IMR-90 (cell line): Measurements from ENCODE around the gene CDK14. TPM values are rescaled to one million over a fixed set of nuclear protein-coding genes. Genes with fewer than 3 reads are reported as not detected.
A peak's percentile ranks its signal among the peaks of the same experiment; 100 is the strongest.

Experiments
- ATAC-seq: fragments of 200-7000 bp; cut with Tn5 transposase; 2 replicates; pipeline ENCODE4 v1.9.1; 2020; ENCODE audit warnings: low read depth, mild to moderate bottlenecking, moderate library complexity
- BruUV-seq: library from RNA; stranded (reverse); fragments of 400-500 nt; replicated peaks from 2 replicates; lab custom pipeline; 2021; lab: Mats Ljungman, UMichigan
- CTCF ChIA-PET: fragments of 300-600 bp; formaldehyde crosslinking; extraction: SDS; loops from one replicate; lab custom pipeline; 2021; ENCODE audit warnings: antibody characterized with exemption; lab: Yijun Ruan, JAX
- POLR2A ChIA-PET: fragments of 300-600 bp; sonication (Branson Sonifier 250); formaldehyde crosslinking; loops from one replicate; lab custom pipeline; 2022; ENCODE audit warnings: antibody characterized with exemption; ENCODE audit not compliant: unreplicated experiment; lab: Charles Lee
- DNase-seq: peaks from one replicate; pipeline ENCODE4 v3.0.0; 2013
- H2AFZ ChIP-seq: replicated peaks from 2 replicates; pipeline ENCODE3; 2013; ENCODE audit warnings: low read length, mild to moderate bottlenecking; ENCODE audit not compliant: poor library complexity
- H2AK5ac ChIP-seq: 2 replicates; pipeline ENCODE4 v1.6.1; 2013; ENCODE audit warnings: low read depth, low read length, inconsistent platforms
- H2AK9ac ChIP-seq: replicated peaks from 2 replicates; pipeline ENCODE3; 2013; ENCODE audit warnings: mild to moderate bottlenecking, low read depth, low read length, moderate library complexity; ENCODE audit not compliant: poor library complexity
- H2BK120ac ChIP-seq: 2 replicates; pipeline ENCODE4 v1.6.1; 2013; ENCODE audit warnings: low read depth, low read length, inconsistent platforms
- H2BK15ac ChIP-seq: 3 replicates; pipeline ENCODE4 v1.6.1; 2013; ENCODE audit warnings: low read depth, low read length, inconsistent platforms
- H2BK20ac ChIP-seq: 2 replicates; pipeline ENCODE4 v1.6.1; 2013; ENCODE audit warnings: low read depth, mild to moderate bottlenecking, inconsistent platforms, low read length, moderate library complexity
- H2BK5ac ChIP-seq: 2 replicates; pipeline ENCODE4 v1.6.1; 2013; ENCODE audit warnings: mild to moderate bottlenecking, low read depth, low read length, inconsistent platforms; ENCODE audit not compliant: poor library complexity, severe bottlenecking
- H3K14ac ChIP-seq: replicated peaks from 2 replicates; pipeline ENCODE4 v1.6.1; 2013; ENCODE audit warnings: low read depth, low read length, inconsistent platforms
- H3K18ac ChIP-seq: 2 replicates; pipeline ENCODE4 v1.6.1; 2013; ENCODE audit warnings: low read depth, low read length, control low read depth
- H3K23ac ChIP-seq: 2 replicates; pipeline ENCODE4 v1.6.1; 2013; ENCODE audit warnings: low read depth, low read length, inconsistent platforms
- H3K27ac ChIP-seq: 2 replicates; pipeline ENCODE4 v1.5.1; 2013; ENCODE audit warnings: mild to moderate bottlenecking, control low read depth, low read length; ENCODE audit not compliant: insufficient read depth
- H3K27me3 ChIP-seq: 2 replicates; pipeline ENCODE4 v1.6.1; 2013; ENCODE audit warnings: low read length; ENCODE audit not compliant: control insufficient read depth, insufficient read depth
- H3K36me3 ChIP-seq: 2 replicates; pipeline ENCODE4 v1.6.1; 2013; ENCODE audit warnings: low read length, mixed read lengths; ENCODE audit not compliant: control insufficient read depth, insufficient read depth
- H3K4ac ChIP-seq: 2 replicates; pipeline ENCODE4 v1.6.1; 2013; ENCODE audit warnings: low read depth, low read length, inconsistent platforms
- H3K4me1 ChIP-seq: 2 replicates; pipeline ENCODE4 v1.6.1; 2013; ENCODE audit warnings: low read length, mixed read lengths; ENCODE audit not compliant: control insufficient read depth, insufficient read depth
- H3K4me2 ChIP-seq: 2 replicates; pipeline ENCODE4 v1.6.1; 2013; ENCODE audit warnings: low read depth, mild to moderate bottlenecking, control low read depth, low read length, moderate library complexity
- H3K4me3 ChIP-seq: 2 replicates; pipeline ENCODE4 v1.5.1; 2013; ENCODE audit warnings: low read depth, mild to moderate bottlenecking, control low read depth, low read length, moderate library complexity; ENCODE audit not compliant: insufficient read depth
- H3K56ac ChIP-seq: 2 replicates; pipeline ENCODE4 v1.6.1; 2013; ENCODE audit warnings: low read length, inconsistent platforms; ENCODE audit not compliant: insufficient read depth; ENCODE audit errors: extremely low read depth
- H3K79me1 ChIP-seq, 2 experiments: 2 replicates each; pipeline ENCODE4 v1.6.1; 2013; ENCODE audit warnings: low read length in 2 of 2, inconsistent platforms in 1 of 2, low read depth in 1 of 2
- H3K9ac ChIP-seq: 2 replicates; pipeline ENCODE4 v1.6.1; 2013; ENCODE audit warnings: low read depth, low read length, control low read depth
- H3K9me1 ChIP-seq: 2 replicates; pipeline ENCODE4 v1.6.1; 2013; ENCODE audit warnings: low read length, inconsistent platforms; ENCODE audit not compliant: insufficient read depth
- H3K9me3 ChIP-seq: 2 replicates; pipeline ENCODE4 v1.6.1; 2013; ENCODE audit warnings: low read length; ENCODE audit not compliant: control insufficient read depth, insufficient read depth
- H4K20me1 ChIP-seq: 2 replicates; pipeline ENCODE4 v1.6.1; 2013; ENCODE audit warnings: low read length, inconsistent platforms; ENCODE audit not compliant: insufficient read depth
- H4K5ac ChIP-seq: 2 replicates; pipeline ENCODE4 v1.6.1; 2013; ENCODE audit warnings: mild to moderate bottlenecking, low read depth, low read length, control low read depth
- H4K8ac ChIP-seq, 2 experiments: 2 replicates each; pipeline ENCODE4 v1.6.1; 2013; ENCODE audit warnings: low read depth in 2 of 2, low read length in 2 of 2, control low read depth in 1 of 2, inconsistent platforms in 1 of 2
- H4K91ac ChIP-seq: 2 replicates; pipeline ENCODE4 v1.6.1; 2013; ENCODE audit warnings: low read depth, low read length, inconsistent platforms; ENCODE audit not compliant: insufficient read depth
- BHLHE40 ChIP-seq: fragments of 150-350 bp; IDR thresholded peaks from 2 replicates; pipeline ENCODE4 v1.6.1; 2016; ENCODE audit warnings: mild to moderate bottlenecking, low read depth, low read length
- CEBPB ChIP-seq: IDR thresholded peaks from 2 replicates; pipeline ENCODE4 v1.6.1; 2012; ENCODE audit warnings: low read depth, low read length, improper control_type of control experiment
- FOS ChIP-seq: fragments of 150-350 bp; IDR thresholded peaks from 2 replicates; pipeline ENCODE4 v1.6.1; 2016; ENCODE audit warnings: low read depth, low read length
- MAFK ChIP-seq: IDR thresholded peaks from 2 replicates; pipeline ENCODE4 v1.6.1; 2012; ENCODE audit warnings: low read depth, low read length, improper control_type of control experiment
- MAZ ChIP-seq: IDR thresholded peaks from 2 replicates; pipeline ENCODE4 v1.6.1; 2012; ENCODE audit warnings: low read depth, mild to moderate bottlenecking, low read length, improper control_type of control experiment, moderate library complexity, borderline replicate concordance
- MXI1 ChIP-seq: IDR thresholded peaks from 2 replicates; pipeline ENCODE4 v1.6.1; 2012; ENCODE audit warnings: low read depth, mild to moderate bottlenecking, low read length, moderate library complexity, borderline replicate concordance
- NFE2L2 ChIP-seq: fragments of 150-350 bp; IDR thresholded peaks from 2 replicates; pipeline ENCODE4 v1.6.1; 2016; ENCODE audit warnings: low read depth, mild to moderate bottlenecking, low read length
- POLR2A ChIP-seq: IDR thresholded peaks from 2 replicates; pipeline ENCODE4 v1.6.1; 2012; ENCODE audit warnings: mild to moderate bottlenecking, low read depth, low read length
- RAD21 ChIP-seq: IDR thresholded peaks from 2 replicates; pipeline ENCODE4 v1.6.1; 2012; ENCODE audit warnings: low read length, improper control_type of control experiment
- RCOR1 ChIP-seq: IDR thresholded peaks from 2 replicates; pipeline ENCODE4 v1.6.1; 2012; ENCODE audit warnings: mild to moderate bottlenecking, low read length, improper control_type of control experiment; ENCODE audit not compliant: insufficient replicate concordance
- RFX5 ChIP-seq: IDR thresholded peaks from 2 replicates; pipeline ENCODE4 v1.8.0; 2012; ENCODE audit warnings: low read depth, mild to moderate bottlenecking, low read length, moderate library complexity
- WGBS, 2 experiments: methylation state at CpG; one replicate each; pipeline versions ENCODE4 v1.1.5 to v1.1.7; 2013; ENCODE audit warnings: missing lambda C conversion rate in 2 of 2; ENCODE audit not compliant: insufficient read length in 1 of 2; ENCODE audit errors: extremely low coverage in 2 of 2; 5-methylcytosine and 5-hydroxymethylcytosine counted together
- dilution Hi-C: fragments of 300-500 bp; cut with HindIII; formaldehyde crosslinking; loops from one replicate; pipeline ENCODE4 v1.14.3; 2018; ENCODE audit warnings: low sequenced_read_pairs; ENCODE audit not compliant: unreplicated experiment
- in situ Hi-C: fragments of 300-500 bp; cut with MboI; formaldehyde crosslinking; loops from 3 replicates; pipeline ENCODE4 v1.14.3; 2019; ENCODE audit warnings: low sequenced_read_pairs, inconsistent platforms, mixed read lengths
- intact Hi-C: fragments of 100-400 bp; cut with micrococcal nuclease; formaldehyde crosslinking; loops from 2 replicates; pipeline ENCODE4 v1.10.0; 2022
- polyA plus RNA-seq, 3 experiments: library from polyadenylated mRNA; depleted of rRNA; stranded (reverse); fragments of >200 nt; gene quantifications; 2 replicates each; pipeline ENCODE4 v1.2.3, GENCODE V29; 2012; ENCODE audit warnings: low replicate concordance in 1 of 3
- total RNA-seq: library from RNA; depleted of rRNA; stranded (reverse); fragments of >200 nt; gene quantifications from 2 replicates; pipeline ENCODE4 v1.2.3, GENCODE V29; 2012
- TF ChIP-seq, protein P1 (sequence below): fragments of 150-350 bp; IDR thresholded peaks from 2 replicates; pipeline ENCODE4 v1.6.1; 2017; ENCODE audit warnings: mild to moderate bottlenecking, antibody characterized with exemption, low read length, low read depth
- TF ChIP-seq, protein P2 (sequence below): fragments of 150-350 bp; IDR thresholded peaks from 2 replicates; pipeline ENCODE4 v1.6.1; 2016; ENCODE audit warnings: low read depth, mild to moderate bottlenecking, low read length, moderate library complexity, borderline replicate concordance

The CDK14 gene
- total and polyA plus RNA-seq, 2 of the 4 experiments (the other 2 are of a cell fraction), result 10.1 to 29.6 TPM

DNA sequence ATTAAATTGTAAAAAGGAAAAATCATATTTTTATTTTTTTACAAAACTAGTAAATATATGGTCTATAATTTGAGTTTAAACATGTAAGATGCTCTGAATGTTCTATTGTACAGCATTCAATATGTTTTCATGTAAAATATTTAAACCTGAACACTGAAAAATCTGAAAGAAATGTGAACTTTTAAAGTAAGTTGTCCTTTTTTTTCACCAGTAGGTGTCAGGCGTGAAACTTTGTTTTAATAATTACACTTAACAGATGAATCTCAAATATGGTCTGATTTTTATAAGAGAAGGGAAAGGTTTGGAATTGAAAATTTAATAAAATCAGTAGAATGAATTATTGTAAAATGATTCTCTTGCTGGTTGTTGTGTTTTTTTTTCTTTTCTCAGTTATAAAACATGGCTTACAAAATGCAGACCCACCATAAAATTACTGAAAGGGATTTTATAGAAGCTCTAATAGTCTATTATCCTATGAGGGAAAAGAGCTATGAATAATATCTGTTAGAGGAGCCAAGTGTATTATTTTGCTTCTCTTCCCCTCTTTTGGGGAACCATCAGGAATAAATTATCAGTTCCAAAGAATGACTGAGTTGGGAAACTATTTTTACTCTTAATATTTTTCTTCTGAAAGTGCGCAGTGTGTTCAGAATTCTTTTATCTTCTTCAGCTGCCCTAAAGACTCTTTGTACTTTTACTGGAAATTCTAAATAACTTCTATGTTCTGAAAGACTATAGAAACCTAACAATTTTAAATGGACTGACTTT is 450.4 kb downstream of the CDK14 start (continued):
- no peak for TF ChIP-seq RCOR1

DNA sequence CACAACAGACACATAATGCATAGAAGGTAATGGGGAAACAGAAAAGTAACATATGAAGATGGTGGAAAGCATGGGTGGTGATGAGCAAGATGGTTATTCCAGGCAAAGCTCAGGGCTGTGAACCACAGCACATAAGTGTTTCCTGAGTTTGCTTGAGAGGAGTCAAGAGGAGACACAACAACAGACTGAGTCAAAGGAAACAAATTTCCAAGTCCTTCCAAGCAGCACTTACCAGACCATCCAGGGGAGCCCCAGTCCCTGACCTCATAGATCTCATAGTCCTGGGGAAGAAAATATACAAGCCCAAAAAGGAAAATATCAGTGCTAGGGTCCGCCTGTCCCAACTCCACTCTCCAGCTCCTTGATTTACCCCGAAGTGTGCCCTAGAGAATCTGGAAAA is 451.5 kb downstream of the CDK14 start:
- no TSS peak for BruUV-seq
- Histone ChIP-seq H3K4me1 (no peaks in the 10 kb centered on the region; the same call in 1 of the 2 replicates), H3K36me3 (no peaks in the 10 kb centered on the region), H2AK5ac (no peak overlapping the region), H3K27ac (no peak overlapping the region), H4K8ac (no peak overlapping the region), H3K79me1 (no peaks in the 10 kb centered on the region), H4K91ac (no peak overlapping the region), H2BK5ac (no peak overlapping the region), H3K14ac (no peak overlapping the region), H3K9me1 (no peaks in the 10 kb centered on the region), H3K27me3 (no peaks in the 10 kb centered on the region), H2AFZ (no peak overlapping the region), H3K4ac (no peak overlapping the region), H2BK15ac (no peak overlapping the region), H2AK9ac (no peak overlapping the region), H3K18ac (no peak overlapping the region), H3K4me3 (no peak overlapping the region), H2BK20ac (no peak overlapping the region), H4K5ac (no peak overlapping the region), H4K20me1 (no peaks in the 10 kb centered on the region), H3K9me3 (no peaks in the 10 kb centered on the region), H2BK120ac (no peak overlapping the region), H3K23ac (no peak overlapping the region), H3K4me2 (no peak overlapping the region), H3K56ac (no peak overlapping the region), H3K9ac (no peak overlapping the region)
- intact Hi-C loops (loop anchor here (5.0 kb wide), 1 partner anchor 740 kb away; no protein-coding TSS in a partner anchor), in situ Hi-C loops (no loop called here), dilution Hi-C loops (no loop called here)
- DNase-seq, result peak; percentile 20
- CTCF ChIA-PET, result no interaction called here
- no CpG with 5 or more reads among the region's 2 CpGs for WGBS, 2 experiments
- TF ChIP-seq NFE2L2, result no peak
- TF ChIP-seq RFX5, result no peak
- TF ChIP-seq RCOR1, result no peak
- TF ChIP-seq MXI1, result no peak
- no peak for TF ChIP-seq BHLHE40
- no peak for TF ChIP-seq CEBPB
- no peak for TF ChIP-seq RAD21
- no peak for TF ChIP-seq POLR2A
- TF ChIP-seq, protein P1, sequence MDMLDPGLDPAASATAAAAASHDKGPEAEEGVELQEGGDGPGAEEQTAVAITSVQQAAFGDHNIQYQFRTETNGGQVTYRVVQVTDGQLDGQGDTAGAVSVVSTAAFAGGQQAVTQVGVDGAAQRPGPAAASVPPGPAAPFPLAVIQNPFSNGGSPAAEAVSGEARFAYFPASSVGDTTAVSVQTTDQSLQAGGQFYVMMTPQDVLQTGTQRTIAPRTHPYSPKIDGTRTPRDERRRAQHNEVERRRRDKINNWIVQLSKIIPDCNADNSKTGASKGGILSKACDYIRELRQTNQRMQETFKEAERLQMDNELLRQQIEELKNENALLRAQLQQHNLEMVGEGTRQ, result no peak
- TF ChIP-seq, protein P2, sequence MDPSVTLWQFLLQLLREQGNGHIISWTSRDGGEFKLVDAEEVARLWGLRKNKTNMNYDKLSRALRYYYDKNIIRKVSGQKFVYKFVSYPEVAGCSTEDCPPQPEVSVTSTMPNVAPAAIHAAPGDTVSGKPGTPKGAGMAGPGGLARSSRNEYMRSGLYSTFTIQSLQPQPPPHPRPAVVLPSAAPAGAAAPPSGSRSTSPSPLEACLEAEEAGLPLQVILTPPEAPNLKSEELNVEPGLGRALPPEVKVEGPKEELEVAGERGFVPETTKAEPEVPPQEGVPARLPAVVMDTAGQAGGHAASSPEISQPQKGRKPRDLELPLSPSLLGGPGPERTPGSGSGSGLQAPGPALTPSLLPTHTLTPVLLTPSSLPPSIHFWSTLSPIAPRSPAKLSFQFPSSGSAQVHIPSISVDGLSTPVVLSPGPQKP, result no peak
- TF ChIP-seq MAZ, result no peak
- no peak for TF ChIP-seq FOS
- no peak for TF ChIP-seq MAFK
- no peak for ATAC-seq
- POLR2A ChIA-PET, result no interaction called here
